CD14-positive monocyte (primary cell): Measurements from ENCODE around the gene ACSF2. TPM values are rescaled to one million over a fixed set of nuclear protein-coding genes. Genes with fewer than 3 reads are reported as not detected.

Experiments
- DNase-seq, 3 donors: peaks; one replicate each; pipeline ENCODE4 v3.0.0-alpha.2; 2011 to 2022
- H2AFZ ChIP-seq: 2 replicates; pipeline ENCODE4 v1.6.0; 2012; ENCODE audit warnings: mild to moderate bottlenecking, low read depth, low read length, inconsistent platforms; ENCODE audit not compliant: insufficient read depth, poor library complexity, severe bottlenecking
- H3K27ac ChIP-seq, 2 donors: 1 replicate in 1 of 2; 2 replicates in 1 of 2; pipeline ENCODE4 v1.5.1; 2012 to 2013; ENCODE audit warnings: low read length in 2 of 2, control low read depth in 1 of 2, inconsistent platforms in 1 of 2, low read depth in 1 of 2, mild to moderate bottlenecking in 1 of 2
- H3K27me3 ChIP-seq, 2 donors: one replicate each; pipeline versions ENCODE4 v1.6.0 to v1.6.1; 2011 to 2013; ENCODE audit warnings: low read length in 2 of 2; ENCODE audit not compliant: control insufficient read depth in 2 of 2, insufficient read depth in 2 of 2
- H3K36me3 ChIP-seq, 2 donors: replicated peaks in 1 of 2; 1 replicate in 1 of 2; 2 replicates in 1 of 2; pipeline versions ENCODE4 v1.5.1 to v1.6.1; 2012 to 2013; ENCODE audit warnings: low read length in 2 of 2, control low read depth in 1 of 2, inconsistent platforms in 1 of 2, mild to moderate bottlenecking in 1 of 2; ENCODE audit not compliant: insufficient read depth in 2 of 2, control insufficient read depth in 1 of 2
- H3K4me1 ChIP-seq, 2 donors: 1 replicate in 1 of 2; 2 replicates in 1 of 2; pipeline versions ENCODE4 v1.5.1 to v1.6.1; 2012 to 2013; ENCODE audit warnings: low read length in 2 of 2, control low read depth in 1 of 2, inconsistent platforms in 1 of 2, mild to moderate bottlenecking in 1 of 2, moderate library complexity in 1 of 2; ENCODE audit not compliant: insufficient read depth in 2 of 2, control insufficient read depth in 1 of 2
- H3K4me2 ChIP-seq: replicated peaks from 2 replicates; pipeline ENCODE3; 2012; ENCODE audit warnings: low read length, moderate library complexity, mild to moderate bottlenecking; ENCODE audit not compliant: poor library complexity, severe bottlenecking; ENCODE audit errors: extremely low read depth
- H3K4me3 ChIP-seq, 3 experiments: fragments of 200-600 bp in 1 of 3; sonication (generic) in 1 of 3; replicated peaks in 1 of 3; 1 replicate in 2 of 3; 2 replicates in 1 of 3; pipeline ENCODE4 v1.5.1; 2011 to 2013; ENCODE audit warnings: low read length in 3 of 3, mild to moderate bottlenecking in 3 of 3, control low read depth in 2 of 3, low read depth in 2 of 3, inconsistent platforms in 1 of 3, moderate library complexity in 1 of 3
- H3K79me2 ChIP-seq: 2 replicates; pipeline ENCODE4 v1.6.0; 2012; ENCODE audit warnings: mild to moderate bottlenecking, control low read depth, inconsistent platforms, low read length, moderate library complexity; ENCODE audit not compliant: insufficient read depth
- H3K9ac ChIP-seq: 2 replicates; pipeline ENCODE4 v1.6.0; 2017; ENCODE audit warnings: low read length, mild to moderate bottlenecking; ENCODE audit not compliant: insufficient read depth, poor library complexity, severe bottlenecking
- H3K9me3 ChIP-seq, 2 donors: replicated peaks in 1 of 2; 1 replicate in 1 of 2; 2 replicates in 1 of 2; pipeline versions ENCODE4 v1.5.1 to v1.6.1; 2012 to 2013; ENCODE audit warnings: low read length in 2 of 2, control low read depth in 1 of 2; ENCODE audit not compliant: control insufficient read depth in 1 of 2, insufficient read depth in 1 of 2
- H4K20me1 ChIP-seq: 2 replicates; pipeline ENCODE4 v1.6.0; 2012; ENCODE audit warnings: mild to moderate bottlenecking, low read length, control low read depth, moderate library complexity; ENCODE audit not compliant: insufficient read depth
- H3K27ac Mint-ChIP-seq, 7 donors: one replicate each; pipeline ENCODE4 v1.8.0; 2020; ENCODE audit warnings: mild to moderate bottlenecking in 7 of 7, mixed read lengths in 7 of 7, moderate library complexity in 6 of 7, inconsistent platforms in 2 of 7
- H3K27me3 Mint-ChIP-seq, 3 donors: one replicate each; pipeline ENCODE4 v1.8.0; 2021 to 2022; ENCODE audit warnings: low read depth in 3 of 3, mild to moderate bottlenecking in 3 of 3, mixed read lengths in 3 of 3, moderate library complexity in 3 of 3, inconsistent platforms in 1 of 3
- H3K36me3 Mint-ChIP-seq, 2 donors: one replicate each; pipeline ENCODE4 v1.8.0; 2020; ENCODE audit warnings: mixed read lengths in 2 of 2, inconsistent platforms in 1 of 2, mild to moderate bottlenecking in 1 of 2
- H3K4me1 Mint-ChIP-seq: one replicate; pipeline ENCODE4 v1.8.0; 2020; ENCODE audit warnings: mild to moderate bottlenecking, mixed read lengths
- H3K4me3 Mint-ChIP-seq, 2 donors: one replicate each; pipeline ENCODE4 v1.8.0; 2020; ENCODE audit warnings: mild to moderate bottlenecking in 2 of 2, mixed read lengths in 2 of 2, moderate library complexity in 1 of 2
- H3K9me3 Mint-ChIP-seq, 7 donors: one replicate each; pipeline ENCODE4 v1.8.0; 2020 to 2022; ENCODE audit warnings: mixed read lengths in 7 of 7, mild to moderate bottlenecking in 6 of 7, moderate library complexity in 6 of 7, inconsistent platforms in 2 of 7
- WGBS: methylation state at CpG from one replicate; pipeline ENCODE4 v1.1.5; 2013; ENCODE audit warnings: missing lambda C conversion rate; ENCODE audit not compliant: insufficient coverage; 5-methylcytosine and 5-hydroxymethylcytosine counted together
- intact Hi-C, 2 donors: fragments of 100-400 bp; cut with micrococcal nuclease; formaldehyde crosslinking; loops; one replicate each; pipeline versions ENCODE4 v1.15.0 to v1.15.1; 2023
- polyA plus RNA-seq, 3 donors: library from polyadenylated mRNA; depleted of rRNA in 1 of 3; unstranded in 2 of 3; stranded (reverse) in 1 of 3; fragments of 300-500 nt in 2 of 3; fragments of >200 nt in 1 of 3; fragmentation: Illumina TruSeq in 2 of 3; gene quantifications; 1 replicate in 2 of 3; 2 replicates in 1 of 3; pipeline ENCODE4 v1.2.3, GENCODE V29; 2012 to 2021
- TF ChIP-seq, protein P1 (sequence below): fragments of 200-600 bp; IDR thresholded peaks from one replicate; pipeline ENCODE4 v1.8.0; 2022; ENCODE audit warnings: antibody characterized with exemption, mild to moderate bottlenecking

Gene ACSF2
- polyA plus RNA-seq, 3 donors, result 2.8 to 24.4 (median 5.5) TPM

- Mint-ChIP-seq H3K27ac (peak overlapping the region in 2 of 7 donors; percentile 26 to 56), H3K9me3 (no peaks in the 10 kb centered on the region), H3K4me3 (no peak overlapping the region), H3K27me3 (peaks cover 0 to 1% (median 0%) of the 10 kb centered on the region in 3 donors), H3K36me3 (peaks cover 55 to 65% of the 10 kb centered on the region in 2 donors), H3K4me1 (peaks cover 12% of the 10 kb centered on the region)
- Histone ChIP-seq H4K20me1 (peaks cover 11% of the 10 kb centered on the region), H3K9me3 (no peaks in the 10 kb centered on the region), H3K4me2 (no peak overlapping the region), H3K27me3 (no peaks in the 10 kb centered on the region), H3K4me3 (no peak overlapping the region), H3K9ac (no peak overlapping the region), H2AFZ (no peak overlapping the region), H3K79me2 (no peaks in the 10 kb centered on the region), H3K27ac (peak overlapping the region in 1 of 2 donors; percentile 27), H3K36me3 (peaks cover 37 to 63% of the 10 kb centered on the region in 2 donors), H3K4me1 (peaks cover 8 to 9% of the 10 kb centered on the region in 2 donors)
- 85% methylated on average over 5 of the region's 6 CpGs for WGBS
- intact Hi-C loops, result no loop called here
- TF ChIP-seq, protein P1, sequence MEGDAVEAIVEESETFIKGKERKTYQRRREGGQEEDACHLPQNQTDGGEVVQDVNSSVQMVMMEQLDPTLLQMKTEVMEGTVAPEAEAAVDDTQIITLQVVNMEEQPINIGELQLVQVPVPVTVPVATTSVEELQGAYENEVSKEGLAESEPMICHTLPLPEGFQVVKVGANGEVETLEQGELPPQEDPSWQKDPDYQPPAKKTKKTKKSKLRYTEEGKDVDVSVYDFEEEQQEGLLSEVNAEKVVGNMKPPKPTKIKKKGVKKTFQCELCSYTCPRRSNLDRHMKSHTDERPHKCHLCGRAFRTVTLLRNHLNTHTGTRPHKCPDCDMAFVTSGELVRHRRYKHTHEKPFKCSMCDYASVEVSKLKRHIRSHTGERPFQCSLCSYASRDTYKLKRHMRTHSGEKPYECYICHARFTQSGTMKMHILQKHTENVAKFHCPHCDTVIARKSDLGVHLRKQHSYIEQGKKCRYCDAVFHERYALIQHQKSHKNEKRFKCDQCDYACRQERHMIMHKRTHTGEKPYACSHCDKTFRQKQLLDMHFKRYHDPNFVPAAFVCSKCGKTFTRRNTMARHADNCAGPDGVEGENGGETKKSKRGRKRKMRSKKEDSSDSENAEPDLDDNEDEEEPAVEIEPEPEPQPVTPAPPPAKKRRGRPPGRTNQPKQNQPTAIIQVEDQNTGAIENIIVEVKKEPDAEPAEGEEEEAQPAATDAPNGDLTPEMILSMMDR, result no peak
- DNase-seq, result no peak
These were observed 46.5 kb upstream of the ACSF2 start for GRCh38 chr17:50379351-50380132.

DNA sequence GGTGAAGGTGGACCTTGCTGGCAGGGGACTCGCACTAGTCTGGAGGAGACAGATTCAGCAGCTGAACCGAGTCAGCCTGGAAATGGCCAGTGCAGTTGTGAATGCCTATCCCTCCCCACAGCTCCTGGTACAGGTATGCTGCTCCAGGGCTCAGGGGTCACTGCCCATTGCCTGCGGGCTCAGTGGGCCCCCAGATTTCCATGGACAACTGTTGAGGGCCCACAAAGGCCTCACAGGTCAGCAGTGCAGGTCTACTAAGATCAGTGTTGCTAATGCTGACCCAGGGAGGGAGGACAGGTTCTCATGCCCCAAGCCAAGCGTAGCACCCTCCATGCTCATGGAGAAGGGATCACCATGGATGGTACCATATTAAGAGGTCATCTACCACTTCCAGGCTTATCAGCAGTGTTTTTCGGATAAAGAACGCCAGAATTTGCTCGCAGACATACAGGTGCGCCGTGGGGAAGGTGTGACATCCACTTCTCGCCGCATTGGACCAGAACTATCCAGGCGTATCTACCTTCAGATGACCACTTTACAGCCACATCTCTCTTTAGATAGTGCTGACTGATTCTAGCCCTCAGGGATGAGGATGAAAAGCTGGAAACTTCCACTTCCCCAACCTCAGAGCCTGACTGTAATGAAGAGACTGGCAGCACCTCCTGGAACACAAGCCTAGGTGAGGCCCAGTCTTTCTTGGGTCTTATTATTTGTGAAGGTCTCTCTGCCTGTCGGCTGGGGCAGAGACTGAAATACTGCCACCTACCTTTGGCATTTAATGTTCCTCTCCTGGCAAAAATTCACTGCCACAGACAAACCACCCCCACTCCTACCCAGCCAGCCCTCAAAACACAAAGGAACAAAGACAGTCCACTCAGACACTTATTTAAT lies 45.4 kb upstream of the ACSF2 start:
- no peak for DNase-seq
- Mint-ChIP-seq H3K4me3 (no peak overlapping the region), H3K27ac (peak overlapping the region in 5 of 7 donors; percentile 12 to 60 (median 53)), H3K4me1 (peaks cover 12% of the 10 kb centered on the region), H3K9me3 (no peaks in the 10 kb centered on the region), H3K27me3 (peaks cover 0 to 1% (median 0%) of the 10 kb centered on the region in 3 donors), H3K36me3 (peaks cover 66 to 76% of the 10 kb centered on the region in 2 donors)
- Histone ChIP-seq H3K27ac (peak overlapping the region in 1 of 2 donors; percentile 27), H3K4me2 (no peak overlapping the region), H3K4me1 (peaks cover 8 to 9% of the 10 kb centered on the region in 2 donors), H2AFZ (no peak overlapping the region), H3K9ac (no peak overlapping the region), H3K4me3 (no peak overlapping the region), H4K20me1 (peaks cover 11% of the 10 kb centered on the region), H3K36me3 (peaks cover 48 to 74% of the 10 kb centered on the region in 2 donors), H3K79me2 (no peaks in the 10 kb centered on the region), H3K9me3 (no peaks in the 10 kb centered on the region), H3K27me3 (no peaks in the 10 kb centered on the region)
- 96% methylated on average over 11 of the region's 13 CpGs for WGBS
- TF ChIP-seq, protein P1, result no peak
- intact Hi-C loops, result no loop called here
